HAP-1 (cell line): Measurements from ENCODE around the gene STX16.
"Not testable (repeated sequence)": the region's sequence is repeated elsewhere in the genome, so short reads cannot be mapped to it uniquely, and the experiment has no call there.

ENCODE experiments used
- DNase-seq, 2 experiments: peaks; one replicate each; pipeline ENCODE4 v3.0.0-alpha.2; 2016 to 2020; ENCODE audit warnings: low spot score in 2 of 2
- H3K27me3 ChIP-seq: fragments of 250-450 bp; sonication (Bioruptor Pico); 2 replicates; pipeline ENCODE4 v1.5.1; 2020; ENCODE audit warnings: low read depth, mild to moderate bottlenecking, moderate library complexity
- H3K36me3 ChIP-seq: fragments of 250-450 bp; sonication (Bioruptor Pico); replicated peaks from 2 replicates; pipeline ENCODE4 v1.5.1; 2020; ENCODE audit warnings: mild to moderate bottlenecking
- H3K4me1 ChIP-seq: fragments of 250-450 bp; sonication (Bioruptor Pico); 2 replicates; pipeline ENCODE4 v1.5.1; 2020; ENCODE audit warnings: mild to moderate bottlenecking
- H3K4me3 ChIP-seq: fragments of 250-450 bp; sonication (Bioruptor Pico); 2 replicates; pipeline ENCODE4 v1.5.1; 2020; ENCODE audit warnings: mild to moderate bottlenecking, moderate library complexity
- H3K9me3 ChIP-seq: fragments of 250-450 bp; sonication (Bioruptor Pico); 2 replicates; pipeline ENCODE4 v1.5.1; 2020; ENCODE audit warnings: mild to moderate bottlenecking, moderate library complexity
- in situ Hi-C: fragments of 300-500 bp; cut with MboI; formaldehyde crosslinking; loops from 3 replicates; pipeline ENCODE4 v1.14.3; 2020; ENCODE audit warnings: low sequenced_read_pairs, inconsistent platforms, mixed read lengths

STX16 gene

GRCh38 chr20:58716476-58717277 is 65.6 kb downstream of the STX16 start:
- Histone ChIP-seq H3K27me3 (no peaks in the 10 kb centered on the region), H3K4me3 (no peak overlapping the region), H3K4me1 (peaks cover 10% of the 10 kb centered on the region), H3K36me3 (no peaks in the 10 kb centered on the region), H3K9me3 (no peaks in the 10 kb centered on the region)
- in situ Hi-C loops, result no loop called here
- no peak for DNase-seq

GRCh38 chr20:58717278-58718091 is 66.4 kb downstream of the STX16 start:
- H3K4me3 ChIP-seq, result no peak overlapping the region
- no peaks in the 10 kb centered on the region for H3K27me3 ChIP-seq
- no peaks in the 10 kb centered on the region for H3K9me3 ChIP-seq
- no peaks in the 10 kb centered on the region for H3K36me3 ChIP-seq
- no peak for DNase-seq
- peaks cover 10% of the 10 kb centered on the region for H3K4me1 ChIP-seq
- in situ Hi-C loops, result no loop called here

- H3K4me1 ChIP-seq, result peaks cover 10% of the 10 kb centered on the region
- in situ Hi-C loops, result no loop called here
- H3K4me3 ChIP-seq, result no peak overlapping the region
- no peaks in the 10 kb centered on the region for H3K27me3 ChIP-seq
- no peaks in the 10 kb centered on the region for H3K36me3 ChIP-seq
- no peaks in the 10 kb centered on the region for H3K9me3 ChIP-seq
- DNase-seq, result no peak
These were observed 67.1 kb downstream of the STX16 start for GRCh38 chr20:58718121-58718563.

GRCh38 chr20:58718729-58719128 is 67.6 kb downstream of the STX16 start:
- no peak for DNase-seq
- H3K4me1 ChIP-seq, result peaks cover 10% of the 10 kb centered on the region
- no peak overlapping the region for H3K4me3 ChIP-seq
- no peaks in the 10 kb centered on the region for H3K9me3 ChIP-seq
- H3K27me3 ChIP-seq, result no peaks in the 10 kb centered on the region
- in situ Hi-C loops, result no loop called here
- H3K36me3 ChIP-seq, result no peaks in the 10 kb centered on the region

GRCh38 chr20:58719258-58719657 is 68.2 kb downstream of the STX16 start:
- Histone ChIP-seq H3K4me1 (peaks cover 10% of the 10 kb centered on the region), H3K9me3 (no peaks in the 10 kb centered on the region), H3K27me3 (no peaks in the 10 kb centered on the region), H3K36me3 (no peaks in the 10 kb centered on the region), H3K4me3 (no peak overlapping the region)
- no peak for DNase-seq
- in situ Hi-C loops, result no loop called here

- no peaks in the 10 kb centered on the region for H3K9me3 ChIP-seq
- no peaks in the 10 kb centered on the region for H3K36me3 ChIP-seq
- in situ Hi-C loops, result no loop called here
- H3K27me3 ChIP-seq, result no peaks in the 10 kb centered on the region
- DNase-seq, result no peak
- no peak overlapping the region for H3K4me3 ChIP-seq
- H3K4me1 ChIP-seq, result peaks cover 10% of the 10 kb centered on the region
These were observed 68.9 kb downstream of the STX16 start for GRCh38 chr20:58719971-58720371.

GRCh38 chr20:58720890-58721289 is 69.8 kb downstream of the STX16 start:
- no peaks in the 10 kb centered on the region for H3K9me3 ChIP-seq
- no peaks in the 10 kb centered on the region for H3K27me3 ChIP-seq
- H3K36me3 ChIP-seq, result no peaks in the 10 kb centered on the region
- peaks cover 10% of the 10 kb centered on the region for H3K4me1 ChIP-seq
- H3K4me3 ChIP-seq, result no peak overlapping the region
- in situ Hi-C loops, result no loop called here
- DNase-seq, result no peak

- no peak overlapping the region for H3K4me3 ChIP-seq
- no peaks in the 10 kb centered on the region for H3K27me3 ChIP-seq
- no peaks in the 10 kb centered on the region for H3K36me3 ChIP-seq
- H3K9me3 ChIP-seq, result no peaks in the 10 kb centered on the region
- H3K4me1 ChIP-seq, result peaks cover 10% of the 10 kb centered on the region
- in situ Hi-C loops, result no loop called here
- no peak for DNase-seq
These were observed 71.1 kb downstream of the STX16 start for GRCh38 chr20:58721951-58722778.

GRCh38 chr20:58722877-58723627 is 72.0 kb downstream of the STX16 start:
- H3K4me1 ChIP-seq, result peaks cover 10% of the 10 kb centered on the region
- H3K9me3 ChIP-seq, result no peaks in the 10 kb centered on the region
- DNase-seq, result no peak
- no peaks in the 10 kb centered on the region for H3K36me3 ChIP-seq
- no peaks in the 10 kb centered on the region for H3K27me3 ChIP-seq
- in situ Hi-C loops, result no loop called here
- H3K4me3 ChIP-seq, result no peak overlapping the region

- Histone ChIP-seq H3K4me1 (peaks cover 10% of the 10 kb centered on the region), H3K4me3 (no peak overlapping the region), H3K36me3 (no peaks in the 10 kb centered on the region), H3K27me3 (no peaks in the 10 kb centered on the region), H3K9me3 (no peaks in the 10 kb centered on the region)
- DNase-seq, result no peak
- in situ Hi-C loops, result no loop called here
These were observed 72.5 kb downstream of the STX16 start for GRCh38 chr20:58723628-58723984.

GRCh38 chr20:58726156-58726555 is 75.1 kb downstream of the STX16 start:
- H3K4me3 ChIP-seq, DNase-seq, H3K9me3 ChIP-seq, H3K4me1 ChIP-seq, H3K27me3 ChIP-seq, in situ Hi-C loops, H3K36me3 ChIP-seq: not testable (repeated sequence)
